Measurements from ENCODE around the gene OR1L8.
"Not testable (repeated sequence)": the region's sequence is repeated elsewhere in the genome, so short reads cannot be mapped to it uniquely, and the experiment has no call there.

OR1L8 gene, protein sequence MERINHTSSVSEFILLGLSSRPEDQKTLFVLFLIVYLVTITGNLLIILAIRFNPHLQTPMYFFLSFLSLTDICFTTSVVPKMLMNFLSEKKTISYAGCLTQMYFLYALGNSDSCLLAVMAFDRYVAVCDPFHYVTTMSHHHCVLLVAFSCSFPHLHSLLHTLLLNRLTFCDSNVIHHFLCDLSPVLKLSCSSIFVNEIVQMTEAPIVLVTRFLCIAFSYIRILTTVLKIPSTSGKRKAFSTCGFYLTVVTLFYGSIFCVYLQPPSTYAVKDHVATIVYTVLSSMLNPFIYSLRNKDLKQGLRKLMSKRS

DNA sequence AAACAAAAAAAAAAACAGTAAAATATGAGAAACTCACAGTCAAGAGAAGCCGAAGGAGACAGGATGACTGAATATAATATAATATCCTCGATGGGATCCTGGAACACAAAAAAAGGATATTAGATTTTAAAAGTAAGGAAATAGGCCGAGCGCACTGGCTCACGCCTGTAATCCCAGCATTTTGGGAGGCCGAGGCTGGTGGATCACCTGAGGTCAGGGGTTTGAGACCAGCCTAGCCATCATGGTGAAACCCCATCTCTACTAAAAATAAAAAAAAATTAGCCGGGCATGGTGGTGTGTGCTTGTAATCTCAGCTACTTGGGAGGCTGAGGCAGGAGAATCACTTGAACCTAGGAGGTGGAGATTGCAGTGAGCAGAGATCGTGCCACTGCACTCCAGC, at the start of gene OR1L8:
Gene OR1L8 (minus strand): TSS at position 101 of the 400 bp plus-strand sequence. CDS start 14,907 bp downstream, outside the sequence.
- DNase-seq, result not testable (repeated sequence)

DNA sequence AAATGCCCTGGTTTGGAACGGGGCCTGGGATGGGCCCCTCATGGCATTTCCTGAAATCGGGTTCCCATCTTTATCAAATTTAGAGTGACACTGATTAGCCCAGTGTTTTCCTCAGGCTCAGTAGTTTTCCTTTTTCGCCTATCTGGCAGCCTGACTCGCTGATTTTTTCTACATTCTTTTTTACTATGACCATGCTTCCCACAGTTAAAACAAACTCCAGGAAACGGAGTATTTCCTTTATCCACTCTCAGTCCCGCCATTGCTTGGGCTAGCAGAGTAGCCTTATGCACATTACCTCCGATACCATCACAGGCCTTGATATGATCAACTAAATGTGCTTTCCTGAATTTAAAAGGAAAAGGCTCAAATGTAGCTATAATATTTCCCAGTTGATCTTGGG, 36.8 kb upstream of the OR1L8 start:
- no peak for DNase-seq

DNA sequence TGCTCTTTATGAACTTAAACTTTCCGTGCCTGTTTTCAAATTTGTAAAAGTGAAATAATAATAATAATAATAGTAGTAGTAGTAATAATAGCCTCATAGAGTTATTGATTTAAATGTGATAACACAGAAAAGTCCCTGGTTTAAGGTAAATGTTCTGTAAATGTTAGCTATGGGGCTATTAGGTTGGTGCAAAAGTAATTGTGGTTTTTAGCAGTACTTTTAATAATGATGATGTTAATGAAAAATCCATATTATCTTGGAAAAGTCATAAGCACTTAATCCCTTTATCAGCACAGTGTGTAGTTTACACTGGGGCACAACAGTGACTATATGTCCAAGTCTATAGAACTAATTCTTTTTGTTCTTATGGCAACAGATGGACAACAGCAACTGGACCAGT, 31.2 kb upstream of the OR1L8 start, which contains the start of gene OR1Q1:
Gene OR1Q1 (plus strand): TSS at position 377 of the 400 bp plus-strand sequence. CDS start 0 bp downstream, at position 377.
- no peak for DNase-seq

DNA sequence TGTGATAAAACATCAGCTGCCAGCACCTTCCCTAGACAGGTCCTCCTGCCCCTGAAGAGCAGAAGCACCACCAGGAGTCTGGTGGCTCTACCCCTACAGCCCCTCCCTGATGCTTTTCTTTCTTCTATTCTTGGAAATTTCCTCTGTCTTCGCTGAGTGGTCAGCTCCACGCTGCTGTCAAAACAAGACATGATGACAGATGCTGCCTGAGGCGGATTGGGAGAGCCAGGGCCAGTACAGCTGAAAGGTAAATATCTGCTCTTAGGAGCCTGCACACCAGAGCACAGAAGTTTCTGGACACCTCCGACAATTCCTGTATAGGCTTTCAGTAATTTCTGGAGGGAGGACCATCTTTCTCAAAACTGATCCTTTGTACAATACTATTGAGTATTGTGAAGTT, 26.6 kb upstream of the OR1L8 start:
- DNase-seq, result no peak

DNA sequence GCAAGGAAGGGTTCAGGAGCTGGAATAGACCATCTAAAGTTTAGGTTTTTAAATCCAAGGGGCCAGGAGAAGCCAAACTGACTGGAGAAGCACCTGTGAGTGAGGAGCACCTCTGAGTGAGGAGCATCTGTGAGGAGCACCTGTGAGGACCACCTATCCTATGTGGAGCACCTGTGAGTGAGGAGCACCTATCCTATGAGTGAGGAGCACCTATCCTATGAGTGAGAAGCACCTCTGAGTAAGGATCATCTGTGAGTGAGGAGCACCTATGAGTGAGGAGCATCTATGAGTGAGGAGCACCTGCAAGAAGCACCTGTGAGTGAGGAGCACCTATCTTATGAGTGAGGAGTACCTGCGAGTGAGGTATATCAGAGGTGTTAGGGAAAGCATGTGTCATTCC, 23.4 kb upstream of the OR1L8 start:
- DNase-seq, result no peak

DNA sequence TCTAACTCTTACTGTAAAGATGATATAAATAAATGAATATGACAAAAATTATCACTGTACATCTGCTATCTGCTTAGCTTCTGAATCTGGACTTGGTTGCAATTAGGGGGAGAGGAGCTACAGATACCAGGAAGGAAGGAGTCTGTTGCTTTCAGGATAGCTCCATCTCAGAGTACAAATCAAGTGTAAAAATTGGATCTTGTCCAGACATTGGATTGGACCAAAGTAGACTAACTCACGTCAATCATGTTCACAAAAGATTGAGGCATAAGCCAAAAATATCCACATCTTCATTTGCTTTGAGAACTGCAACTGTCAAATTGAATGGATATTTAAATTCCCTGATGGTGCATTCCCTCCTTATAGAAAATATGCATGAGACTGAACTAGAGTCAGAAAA, 22.5 kb upstream of the OR1L8 start:
- no peak for DNase-seq

DNA sequence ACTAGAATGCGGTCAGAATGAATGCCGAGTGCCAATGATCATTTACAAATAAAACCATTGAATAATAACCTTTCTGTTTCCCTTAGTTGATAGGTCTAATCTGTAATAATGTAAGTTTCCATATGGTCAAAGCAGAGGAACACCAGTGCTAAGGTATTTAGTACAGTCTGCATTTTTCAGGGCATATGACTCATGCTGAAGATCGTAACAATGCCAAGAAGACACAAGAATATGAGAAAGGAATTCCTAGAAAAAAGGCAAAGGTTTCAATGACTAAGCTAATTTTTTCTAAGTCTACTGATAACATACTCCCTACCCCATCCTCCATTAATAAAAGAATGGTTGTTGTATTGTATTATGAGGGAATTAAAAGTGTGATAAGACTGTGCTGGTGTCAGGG, 2.8 kb downstream of the OR1L8 start:
- DNase-seq, result no peak

DNA sequence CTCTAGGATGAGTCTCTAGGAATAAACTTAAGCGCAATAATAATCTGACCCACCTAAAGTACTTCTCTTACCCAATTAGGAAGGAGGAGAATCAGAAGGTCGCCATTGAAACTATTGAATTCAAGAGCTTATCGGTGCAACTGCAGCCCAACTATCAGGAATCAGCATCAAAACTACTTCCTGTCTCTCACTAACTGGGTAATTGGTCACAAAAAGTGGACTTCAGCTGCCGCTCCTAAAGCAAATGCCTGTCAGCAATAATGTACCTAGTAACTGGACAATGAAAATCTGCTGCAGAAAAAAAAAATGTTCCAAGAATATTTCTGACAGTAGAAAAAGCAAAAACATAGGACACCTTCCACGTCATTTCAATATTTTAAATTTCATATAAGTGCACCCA, 3.3 kb downstream of the OR1L8 start:
- no peak for DNase-seq

DNA sequence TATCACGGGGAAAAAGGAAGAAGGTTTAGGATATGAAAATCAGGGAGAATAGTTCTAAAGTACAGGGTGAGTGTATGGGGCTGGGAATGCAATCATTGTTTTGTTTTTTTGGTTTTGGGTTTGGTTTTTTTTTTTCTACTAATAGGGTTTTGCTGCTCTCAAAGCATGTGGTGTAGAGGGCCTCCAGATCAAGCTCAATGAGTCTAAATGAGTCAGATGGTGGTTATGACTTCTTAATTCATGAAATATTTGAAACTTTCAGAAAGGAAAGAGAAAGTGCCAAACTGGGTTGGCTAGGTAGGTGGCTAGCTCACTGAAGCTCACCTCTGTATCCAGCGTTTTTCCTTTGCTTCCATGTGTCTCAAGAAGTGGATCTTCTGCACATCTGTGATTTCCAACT, 10.7 kb downstream of the OR1L8 start:
- no peak for DNase-seq

DNA sequence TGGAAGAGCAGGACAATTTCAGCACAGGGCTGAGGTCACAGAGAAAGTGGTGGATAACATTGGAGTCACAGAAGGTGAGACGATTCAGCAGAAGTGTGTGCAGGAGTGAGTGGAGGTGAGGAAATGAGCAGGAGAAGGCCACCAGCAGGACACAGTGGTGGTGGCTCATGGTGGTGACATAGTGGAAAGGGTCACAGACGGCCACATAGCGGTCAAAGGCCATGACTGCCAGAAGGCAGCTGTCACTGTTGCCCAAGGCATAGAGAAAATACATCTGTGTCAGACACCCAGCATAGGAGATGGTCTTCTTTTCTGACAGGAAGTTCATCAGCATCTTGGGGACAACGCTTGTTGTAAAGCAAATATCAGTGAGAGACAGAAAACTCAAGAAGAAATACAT, 15.3 kb downstream of the OR1L8 start:
- DNase-seq, result no peak

DNA sequence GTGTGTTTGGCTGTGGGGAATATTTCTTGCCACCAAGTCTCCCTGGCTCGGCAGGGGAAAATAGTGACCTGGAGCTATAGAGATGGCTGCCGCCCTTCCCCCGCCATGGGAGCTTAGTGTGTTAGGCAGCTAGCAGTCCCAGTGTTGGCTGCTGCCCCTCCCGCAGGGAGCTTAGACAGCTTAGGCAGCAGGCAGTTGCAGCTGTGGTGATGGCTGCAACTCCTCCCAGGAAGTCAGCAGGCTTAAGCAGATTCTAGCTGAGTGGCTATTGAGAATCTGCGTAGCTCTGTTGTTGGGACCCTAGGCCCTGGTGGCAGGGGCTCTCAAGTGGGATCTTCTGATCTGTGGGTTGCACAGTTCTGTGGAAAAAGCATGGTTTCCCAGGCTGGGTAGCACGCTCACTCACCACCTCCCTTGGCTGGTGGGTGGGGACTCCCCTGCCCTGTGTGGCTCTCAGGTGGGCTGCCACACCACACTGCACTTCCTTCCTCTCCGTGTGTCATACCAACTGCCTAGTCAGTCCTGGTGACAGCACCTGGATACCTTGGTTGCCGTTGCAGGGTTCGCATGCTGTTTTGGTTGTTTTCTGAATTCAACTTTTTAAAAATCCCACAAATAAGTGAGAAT, 20.9 kb downstream of the OR1L8 start:
- no peak for DNase-seq

DNA sequence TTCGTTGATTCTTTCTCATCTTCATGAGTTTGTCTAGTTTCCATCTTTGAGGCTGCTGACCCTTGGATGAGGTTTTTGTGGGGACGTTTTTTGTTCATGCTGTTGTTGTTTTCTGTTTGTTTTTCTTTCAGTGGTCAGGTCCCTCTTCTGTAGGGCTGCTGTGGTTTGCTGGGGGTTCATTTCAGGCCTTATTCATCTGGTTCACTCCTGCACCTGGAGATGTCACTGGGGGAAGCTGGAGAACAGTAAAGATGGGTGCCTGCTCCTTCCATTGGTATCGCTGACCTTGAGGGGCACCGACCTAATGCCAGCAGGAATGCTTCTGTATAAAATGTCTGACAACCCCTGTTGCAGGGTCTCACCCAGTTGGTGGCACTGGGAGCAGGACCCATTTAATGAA, 21.7 kb downstream of the OR1L8 start:
- no peak for DNase-seq

DNA sequence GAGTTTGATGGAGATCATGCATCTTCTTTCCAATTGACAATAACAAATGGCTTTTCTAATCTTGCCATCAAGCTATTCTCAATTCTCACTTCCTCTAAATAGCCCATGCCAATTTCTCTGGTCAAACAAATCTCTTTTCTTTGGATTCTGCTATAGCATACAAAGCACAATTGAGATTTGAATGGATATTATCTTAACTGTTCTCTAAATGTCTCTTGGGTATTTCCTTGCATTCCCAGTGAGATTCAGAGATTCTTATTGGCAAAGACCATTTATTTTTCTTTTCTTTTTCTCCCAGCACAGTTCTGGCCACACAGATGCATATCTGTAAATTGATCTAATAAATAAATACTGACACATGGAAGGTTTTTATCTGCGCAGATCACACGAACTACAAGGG, 30.4 kb downstream of the OR1L8 start, which contains the start of gene OR1N2:
Gene OR1N2 (plus strand): TSS at position 301 of the 400 bp plus-strand sequence. CDS start 100 bp downstream, outside the sequence.
- no peak for DNase-seq

DNA sequence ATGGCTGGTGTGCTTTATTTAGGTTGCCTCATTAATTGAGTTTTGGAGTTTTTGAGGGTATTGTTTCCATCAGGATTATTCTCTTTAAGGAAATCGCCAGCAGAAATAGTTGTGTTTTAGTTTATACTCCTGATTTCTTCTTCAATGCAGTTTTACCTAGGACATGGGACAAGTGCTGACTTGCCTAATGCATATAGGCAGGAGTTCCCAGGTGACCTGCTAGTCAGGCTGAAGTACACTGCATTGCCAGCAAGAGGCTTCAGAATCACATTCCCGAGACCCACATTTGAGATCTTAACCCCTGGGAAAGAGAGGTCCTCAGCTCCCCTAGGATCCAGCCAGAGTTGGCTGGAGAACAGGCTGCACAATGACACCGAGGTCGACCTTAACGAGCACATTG, 31.8 kb downstream of the OR1L8 start:
- DNase-seq, result no peak

DNA sequence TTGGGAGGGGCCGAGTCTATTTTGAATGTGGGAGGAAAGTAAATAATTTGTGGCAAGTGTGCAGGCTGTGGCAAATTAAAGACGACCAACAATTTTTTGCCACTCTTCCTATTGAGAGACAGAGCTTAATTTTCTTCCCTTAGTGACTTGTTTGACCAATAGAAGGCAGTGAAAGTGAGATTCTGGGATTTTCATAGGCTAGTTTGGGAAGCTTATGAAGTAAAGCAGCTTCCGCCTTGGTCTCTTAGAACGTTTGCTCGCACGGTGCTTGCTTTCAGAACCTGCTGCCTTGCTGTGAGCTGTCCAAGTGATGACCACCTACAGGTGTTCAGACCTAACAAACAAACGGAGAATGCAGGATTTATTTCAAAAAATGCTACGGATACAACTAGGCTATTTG, 37.0 kb downstream of the OR1L8 start:
- no peak for DNase-seq

DNA sequence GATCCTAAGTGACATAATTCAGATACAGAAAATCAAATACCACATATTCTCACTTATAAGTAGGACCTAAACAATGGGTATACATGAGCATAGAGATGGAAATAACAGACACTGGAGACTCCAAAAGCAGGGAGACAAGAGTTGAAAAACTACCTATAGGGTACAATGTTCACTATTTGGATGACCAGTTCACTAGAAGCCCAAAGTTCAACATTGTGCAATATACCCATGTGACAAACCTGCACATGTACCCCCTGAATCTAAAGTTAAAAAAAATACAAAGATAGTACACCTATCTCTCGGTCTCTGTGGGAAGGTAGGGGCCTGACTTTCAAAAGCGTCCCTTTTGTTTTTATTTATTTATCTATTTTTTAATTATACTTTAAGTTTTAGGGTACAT, 44.4 kb downstream of the OR1L8 start:
- DNase-seq, result no peak

DNA sequence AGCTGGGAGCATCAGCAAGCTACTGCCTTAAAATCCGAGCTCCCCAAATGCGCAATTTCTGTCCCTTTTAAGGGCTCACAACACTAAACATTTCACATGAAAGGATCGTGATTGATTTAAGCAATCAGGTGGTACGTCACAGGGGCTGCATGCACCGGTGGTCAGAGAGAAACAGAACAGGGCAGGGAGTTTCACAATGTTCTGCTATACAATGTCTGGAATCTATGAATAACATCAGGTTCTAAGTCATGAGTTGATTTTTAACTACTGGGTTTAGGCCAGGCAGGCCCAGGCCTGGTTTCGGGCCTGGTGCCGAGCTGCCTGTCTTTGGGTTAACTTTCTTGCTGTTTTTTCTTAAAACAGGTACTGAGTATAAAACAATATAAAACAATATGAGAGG, 46.1 kb downstream of the OR1L8 start:
- DNase-seq, result not testable (repeated sequence)

DNA sequence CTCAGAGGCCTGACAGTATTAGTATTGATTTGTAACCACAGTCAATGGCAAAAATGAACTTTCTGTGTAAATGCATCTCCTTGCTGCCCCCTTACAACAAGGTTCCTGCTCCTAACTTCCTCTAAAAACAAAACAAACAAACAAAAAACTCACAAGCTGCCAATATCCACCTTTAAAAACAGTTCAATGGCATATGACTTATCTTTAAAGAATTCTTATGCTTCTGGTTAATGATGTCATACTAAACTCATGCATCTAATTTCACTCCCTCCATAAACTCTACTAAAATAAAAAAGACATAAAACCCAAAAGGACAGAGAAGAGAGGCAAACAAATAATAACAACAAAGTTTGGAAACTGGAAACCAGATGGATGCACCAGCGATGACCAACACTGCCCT, 47.0 kb downstream of the OR1L8 start:
- DNase-seq, result no peak

DNA sequence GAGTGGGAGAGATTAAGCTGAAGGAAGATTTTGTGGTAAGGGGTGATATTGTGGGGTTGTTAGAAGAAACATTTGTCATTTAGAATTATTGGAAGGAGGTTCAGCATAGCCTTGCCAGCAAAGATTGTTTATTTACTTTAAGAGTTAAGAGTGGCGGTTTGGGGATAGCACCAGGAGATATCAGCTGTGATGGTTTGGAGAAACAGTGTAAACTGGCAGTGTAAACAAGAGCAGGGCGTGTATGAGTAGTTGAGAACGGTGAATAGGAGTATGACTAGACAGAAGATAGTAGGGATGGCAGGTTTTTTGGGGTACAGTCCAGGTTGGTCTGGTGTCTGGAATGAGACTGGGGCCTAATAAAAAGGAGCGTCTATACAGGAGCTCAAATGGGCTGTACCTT, 52.0 kb downstream of the OR1L8 start:
- not testable (repeated sequence) for DNase-seq

DNA sequence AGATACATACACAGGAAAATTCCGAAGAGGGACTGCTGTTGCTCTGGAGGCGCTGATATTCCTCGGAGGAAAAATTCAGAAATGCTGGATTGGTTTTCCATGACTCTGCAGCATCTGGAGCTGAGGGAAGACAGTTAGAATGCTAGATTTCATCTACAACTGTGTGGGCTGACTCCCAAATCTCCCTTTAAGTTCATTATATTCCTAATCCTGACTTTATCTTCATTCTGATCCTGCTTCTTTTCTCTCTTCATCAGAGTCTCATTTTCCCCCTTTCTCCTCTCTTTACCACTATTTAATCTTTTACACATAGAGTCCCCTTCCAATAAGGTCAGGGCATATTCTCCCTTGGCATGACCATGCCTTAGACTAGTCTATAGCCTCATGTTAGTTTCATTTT, 56.0 kb downstream of the OR1L8 start, which contains the start of gene OR1N1:
Gene OR1N1 (minus strand): TSS at position 101 of the 400 bp plus-strand sequence. CDS start 0 bp downstream, at position 101.
- no peak for DNase-seq

DNA sequence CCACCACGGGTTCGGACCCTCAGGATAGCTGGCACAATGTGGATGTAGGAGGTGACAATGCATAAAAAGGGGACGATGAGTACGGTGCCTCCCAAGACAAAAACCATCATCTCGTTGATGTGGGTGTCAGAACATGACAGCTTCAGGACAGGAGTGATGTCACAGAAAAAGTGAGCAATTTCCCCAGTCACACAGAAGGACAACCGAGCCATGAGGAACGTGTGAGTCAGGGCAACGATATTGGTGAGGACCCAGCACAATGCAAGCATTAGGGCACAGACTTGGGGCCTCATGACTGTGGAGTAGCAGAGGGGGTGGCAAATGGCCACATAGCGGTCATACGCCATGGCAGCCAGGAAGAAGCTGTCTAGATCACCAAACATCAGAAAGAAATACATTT, 56.6 kb downstream of the OR1L8 start:
- no peak for DNase-seq

DNA sequence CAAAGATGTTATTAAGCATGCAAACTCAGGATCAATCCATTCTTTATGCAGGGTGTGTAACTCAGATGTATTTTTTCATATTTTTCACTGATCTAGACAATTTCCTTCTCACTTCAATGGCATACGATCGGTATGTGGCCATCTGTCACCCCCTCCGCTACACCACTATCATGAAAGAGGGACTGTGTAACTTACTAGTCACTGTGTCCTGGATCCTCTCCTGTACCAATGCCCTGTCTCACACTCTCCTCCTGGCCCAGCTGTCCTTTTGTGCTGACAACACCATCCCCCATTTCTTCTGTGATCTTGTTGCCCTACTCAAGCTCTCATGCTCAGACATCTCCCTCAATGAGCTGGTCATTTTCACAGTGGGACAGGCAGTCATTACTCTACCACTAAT, 63.8 kb downstream of the OR1L8 start:
- no peak for DNase-seq

DNA sequence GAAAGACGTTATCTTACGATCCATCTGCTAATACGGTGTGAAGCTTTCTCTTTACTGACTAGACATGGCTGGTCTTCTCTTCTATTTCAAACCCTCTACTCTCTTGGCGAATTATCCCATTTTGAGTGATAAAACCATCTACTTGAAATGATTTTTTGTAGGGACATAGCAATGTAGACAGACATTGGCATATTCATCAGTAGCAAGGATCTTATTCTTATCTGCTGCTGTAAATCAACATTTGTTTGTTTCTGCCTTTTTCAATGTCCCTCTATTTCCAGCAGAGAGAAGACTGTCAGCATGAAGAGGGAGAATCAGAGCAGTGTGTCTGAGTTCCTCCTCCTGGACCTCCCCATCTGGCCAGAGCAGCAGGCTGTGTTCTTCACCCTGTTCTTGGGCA, 64.3 kb downstream of the OR1L8 start, which contains the start of gene OR1J4:
Gene OR1J4 (plus strand): TSS at position 301 of the 400 bp plus-strand sequence. CDS start 0 bp downstream, at position 301.
- DNase-seq, result no peak

DNA sequence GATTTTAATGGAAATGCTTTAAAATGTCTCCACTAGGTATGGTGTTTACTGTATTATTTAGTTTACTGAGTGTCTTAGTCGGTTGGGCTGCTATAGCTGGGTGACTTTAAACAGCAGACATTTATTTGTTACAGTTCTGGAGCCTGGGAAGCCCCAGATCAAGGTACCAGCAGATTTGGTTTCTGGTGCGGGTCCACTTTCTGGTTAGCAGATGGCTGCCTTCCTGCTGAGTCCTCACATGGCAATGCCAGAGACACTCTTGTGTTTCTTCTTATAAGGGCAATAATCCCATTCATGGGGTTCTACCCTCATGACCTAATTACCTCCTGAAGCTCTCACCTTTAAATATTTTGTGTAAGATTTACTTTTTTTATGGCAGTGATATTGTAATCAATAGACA, 65.0 kb downstream of the OR1L8 start:
- no peak for DNase-seq

Data from NCI-H1436 (cell line).